ENCODE data around the gene SLC26A11. TPM values are rescaled to one million over a fixed set of nuclear protein-coding genes. Genes with fewer than 3 reads are reported as not detected.
A peak's percentile ranks its signal among the peaks of the same experiment; 100 is the strongest.

The SLC26A11 gene
- total RNA-seq, 4 donors from 2014 or later = 10.0 to 38.7 (median 16.0) TPM

- H3K4me3 ChIP-seq = no peak overlapping the region
- no peak for DNase-seq
- intact Hi-C loops (cut with DNase I; ENCODE audit: low total_unique reads) = no loop called here
- H3K4me1 ChIP-seq = peaks cover 0 to 6% of the 10 kb centered on the region in 2 donors
- no peak for TF ChIP-seq CTCF (IDR thresholded peaks at IDR 0.05)
- TF ChIP-seq POLR2A (IDR thresholded peaks at IDR 0.05) = no peak
- H3K27me3 ChIP-seq = no peaks in the 10 kb centered on the region
- no peaks in the 10 kb centered on the region for H3K36me3 ChIP-seq
- no peaks in the 10 kb centered on the region for H3K9me3 ChIP-seq
- no peak overlapping the region for H3K27ac ChIP-seq
Observed at GRCh38 chr17:80217703-80218362, 2.4 kb upstream of the SLC26A11 start.

GRCh38 chr17:80218391-80218790 lies 1.8 kb upstream of the SLC26A11 start:
- H3K4me1 ChIP-seq = peaks cover 0 to 6% of the 10 kb centered on the region in 2 donors
- intact Hi-C loops (cut with DNase I; ENCODE audit: low total_unique reads) = no loop called here
- no peaks in the 10 kb centered on the region for H3K27me3 ChIP-seq
- H3K36me3 ChIP-seq = no peaks in the 10 kb centered on the region
- H3K4me3 ChIP-seq = no peak overlapping the region
- H3K9me3 ChIP-seq = no peaks in the 10 kb centered on the region
- TF ChIP-seq POLR2A (IDR thresholded peaks at IDR 0.05) (no peak), CTCF (IDR thresholded peaks at IDR 0.05) (no peak)
- H3K27ac ChIP-seq = no peak overlapping the region
- DNase-seq = no peak

- no peak for TF ChIP-seq CTCF (IDR thresholded peaks at IDR 0.05)
- TF ChIP-seq POLR2A (IDR thresholded peaks at IDR 0.05) = no peak
- intact Hi-C loops (cut with DNase I; ENCODE audit: low total_unique reads) = no loop called here
- Histone ChIP-seq H3K27me3 (no peaks in the 10 kb centered on the region), H3K9me3 (no peaks in the 10 kb centered on the region), H3K27ac (peak overlapping the region; percentile 84 to 86), H3K36me3 (no peaks in the 10 kb centered on the region), H3K4me1 (peaks cover 0 to 6% of the 10 kb centered on the region in 2 donors), H3K4me3 (peak overlapping the region; percentile 83 to 99)
- DNase-seq = peak; percentile 55 to 65
Observed at GRCh38 chr17:80219013-80219762, 1.0 kb upstream of the SLC26A11 start.

GRCh38 chr17:80219763-80220053 lies 519 bp upstream of the SLC26A11 start:
- Histone ChIP-seq H3K36me3 (no peaks in the 10 kb centered on the region), H3K27ac (peak overlapping the region; percentile 84 to 86), H3K9me3 (no peaks in the 10 kb centered on the region), H3K4me1 (peaks cover 0 to 6% of the 10 kb centered on the region in 2 donors), H3K4me3 (peak overlapping the region; percentile 83 to 99), H3K27me3 (no peaks in the 10 kb centered on the region)
- intact Hi-C loops (cut with DNase I; ENCODE audit: low total_unique reads) = no loop called here
- TF ChIP-seq POLR2A (IDR thresholded peaks at IDR 0.05) (no peak), CTCF (IDR thresholded peaks at IDR 0.05) (no peak)
- no peak for DNase-seq

DNA sequence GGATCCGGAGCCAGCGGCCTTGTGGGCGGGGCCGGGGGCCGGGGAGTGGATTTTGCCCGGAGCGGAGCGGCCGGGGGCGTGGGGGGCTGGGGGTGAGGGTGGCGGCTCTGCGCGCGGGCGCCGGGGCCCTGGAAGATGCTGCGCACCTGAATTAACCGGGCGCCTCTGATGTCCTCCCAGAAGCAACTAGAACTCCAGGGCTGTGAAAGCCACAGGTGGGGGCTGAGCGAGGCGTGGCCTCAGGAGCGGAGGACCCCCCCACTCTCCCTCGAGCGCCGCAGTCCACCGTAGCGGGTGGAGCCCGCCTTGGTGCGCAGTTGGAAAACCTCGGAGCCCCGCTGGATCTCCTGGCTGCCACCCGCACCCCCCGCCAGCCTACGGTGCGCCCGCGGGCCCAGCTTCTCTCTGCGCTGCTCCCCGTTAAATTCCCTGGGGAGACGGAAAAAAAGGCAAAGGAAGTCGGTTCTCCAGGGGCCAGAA lies 549 bp downstream of the SLC26A11 start:
- Histone ChIP-seq H3K27ac (peak overlapping the region; percentile 84 to 86), H3K4me3 (peak overlapping the region; percentile 83 to 99), H3K36me3 (no peaks in the 10 kb centered on the region), H3K27me3 (no peaks in the 10 kb centered on the region), H3K4me1 (peaks cover 0 to 6% of the 10 kb centered on the region in 2 donors), H3K9me3 (no peaks in the 10 kb centered on the region)
- TF ChIP-seq POLR2A (IDR thresholded peaks at IDR 0.05) (no peak), CTCF (IDR thresholded peaks at IDR 0.05) (no peak)
- intact Hi-C loops (cut with DNase I; ENCODE audit: low total_unique reads) = no loop called here
- DNase-seq = peak; percentile 36 to 40

All from uterus (tissue), 4 donors.